Right cardiac atrium (tissue), 5 donors: Measurements from ENCODE around the gene MVB12B. TPM values are rescaled to one million over a fixed set of nuclear protein-coding genes. Genes with fewer than 3 reads are reported as not detected.

Experiments
- ATAC-seq, 2 donors: fragments of 200-7000 bp; cut with Tn5 transposase; one replicate each; pipeline versions ENCODE4 v1.8.0 to v1.9.1; 2020; ENCODE audit warnings: moderate library complexity in 2 of 2, mild to moderate bottlenecking in 1 of 2
- DNase-seq, 3 donors: peaks; one replicate each; pipeline ENCODE4 v3.0.0-alpha.2; 2020
- H3K27ac ChIP-seq: one replicate; pipeline ENCODE4 v1.5.1; 2013; ENCODE audit warnings: mild to moderate bottlenecking, low read length, control low read depth, moderate library complexity
- H3K27me3 ChIP-seq: one replicate; pipeline ENCODE4 v1.6.1; 2013; ENCODE audit not compliant: control insufficient read depth, insufficient read depth
- H3K4me1 ChIP-seq: one replicate; pipeline ENCODE4 v1.6.1; 2013; ENCODE audit warnings: low read length; ENCODE audit not compliant: control insufficient read depth, insufficient read depth
- H3K4me3 ChIP-seq: one replicate; pipeline ENCODE4 v1.5.1; 2013; ENCODE audit warnings: low read length, control low read depth
- H3K9me3 ChIP-seq: one replicate; pipeline ENCODE4 v1.6.1; 2013; ENCODE audit warnings: low read length; ENCODE audit not compliant: control insufficient read depth
- WGBS: extraction: QIAGEN DNeasy Blood & Tissue Kit; methylation state at CpG from one replicate; pipeline ENCODE4 v1.1.7; 2013; 5-methylcytosine and 5-hydroxymethylcytosine counted together
- intact Hi-C, 4 donors: fragments of 100-400 bp; cut with DNase I; formaldehyde crosslinking; loops; one replicate each; pipeline versions ENCODE4 v1.11.0 to v1.14.0; 2022 to 2023
- polyA plus RNA-seq: library from polyadenylated mRNA; stranded (reverse); fragments of 200-250 nt; gene quantifications from one replicate; pipeline ENCODE4 v1.2.3, GENCODE V29; 2013
- total RNA-seq, 4 donors: library from RNA; stranded (reverse); fragmentation: NEBNext Ultra II Directional; extraction: Animal tissue kit (Norgen Biotek cat#: 25700); gene quantifications; one replicate each; pipeline ENCODE4 v1.2.1, GENCODE V29; 2021
- donor health status: healthy with polysubstance abuse.
- donor health status: DM: no; HTN: yes; CAD: no.
- donor health status: DM: no; HTN: no; CAD: no.
- donor health status: DM: no; HTN: yes; CAD: no; lungs with severe emphysema.
- donor health status: DM: yes; HTN: yes; CAD: no.

The MVB12B gene
- total and polyA plus RNA-seq, 5 donors = 5.8 to 12.8 (median 12.0) TPM

DNA sequence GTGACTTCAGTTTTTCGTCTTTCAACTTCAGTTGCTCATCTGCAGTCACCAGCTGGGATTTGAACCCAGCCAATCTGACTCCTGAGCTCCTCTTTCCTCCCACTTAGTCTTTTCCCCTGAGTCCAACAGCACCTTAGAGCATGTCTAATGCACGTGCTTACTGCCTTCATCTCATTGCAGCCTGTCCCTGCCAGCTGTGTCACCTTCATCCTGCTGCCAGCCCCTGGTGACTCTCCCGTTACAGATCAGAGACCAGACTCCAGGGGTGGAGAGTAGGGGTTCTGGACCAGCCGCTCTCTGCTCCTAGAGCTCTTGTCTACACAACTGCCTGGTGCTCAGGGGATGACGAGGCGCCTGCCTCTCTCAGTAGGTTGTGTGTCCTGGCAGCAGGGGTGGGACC lies 154.2 kb downstream of the MVB12B start:
- Histone ChIP-seq H3K27me3 (no peaks in the 10 kb centered on the region), H3K4me3 (no peak overlapping the region), H3K27ac (no peak overlapping the region), H3K9me3 (no peaks in the 10 kb centered on the region), H3K4me1 (no peaks in the 10 kb centered on the region)
- 80% methylated on average over 6 of the region's 6 CpGs for WGBS
- ATAC-seq (no peak), DNase-seq (no peak)
- intact Hi-C loops = no loop called here

DNA sequence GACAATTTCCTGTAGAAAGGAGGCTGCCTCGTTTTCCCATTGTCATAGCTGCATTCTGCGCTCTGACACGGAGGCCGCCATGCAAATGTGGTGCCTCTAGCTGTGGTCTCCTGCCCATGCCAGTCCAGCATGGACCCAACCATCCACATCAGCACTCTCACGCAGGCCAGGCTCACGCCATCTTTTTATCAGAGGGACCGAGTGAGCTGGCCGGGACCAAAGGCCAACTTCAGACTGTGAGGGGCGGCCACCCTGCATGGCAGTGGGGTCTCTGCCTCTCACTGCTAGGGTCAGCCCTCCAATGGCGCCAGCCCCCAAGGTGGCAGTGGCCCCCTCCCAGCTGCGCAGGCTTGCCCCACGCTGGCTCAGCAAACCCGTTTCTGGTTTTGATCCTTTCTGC lies 155.2 kb downstream of the MVB12B start:
- ATAC-seq (peak in 1 of 2 donors; percentile 12), DNase-seq (no peak)
- Histone ChIP-seq H3K9me3 (no peaks in the 10 kb centered on the region), H3K27me3 (no peaks in the 10 kb centered on the region), H3K4me1 (no peaks in the 10 kb centered on the region), H3K4me3 (no peak overlapping the region), H3K27ac (no peak overlapping the region)
- WGBS = 89% methylated on average over 13 of the region's 13 CpGs
- intact Hi-C loops = no loop called here

GRCh38 chr9:126482361-126483044 lies 155.9 kb downstream of the MVB12B start:
- peak; percentile 74 to 92 (median 91) for DNase-seq
- no peak overlapping the region for H3K27ac ChIP-seq
- H3K4me3 ChIP-seq = no peak overlapping the region

DNA sequence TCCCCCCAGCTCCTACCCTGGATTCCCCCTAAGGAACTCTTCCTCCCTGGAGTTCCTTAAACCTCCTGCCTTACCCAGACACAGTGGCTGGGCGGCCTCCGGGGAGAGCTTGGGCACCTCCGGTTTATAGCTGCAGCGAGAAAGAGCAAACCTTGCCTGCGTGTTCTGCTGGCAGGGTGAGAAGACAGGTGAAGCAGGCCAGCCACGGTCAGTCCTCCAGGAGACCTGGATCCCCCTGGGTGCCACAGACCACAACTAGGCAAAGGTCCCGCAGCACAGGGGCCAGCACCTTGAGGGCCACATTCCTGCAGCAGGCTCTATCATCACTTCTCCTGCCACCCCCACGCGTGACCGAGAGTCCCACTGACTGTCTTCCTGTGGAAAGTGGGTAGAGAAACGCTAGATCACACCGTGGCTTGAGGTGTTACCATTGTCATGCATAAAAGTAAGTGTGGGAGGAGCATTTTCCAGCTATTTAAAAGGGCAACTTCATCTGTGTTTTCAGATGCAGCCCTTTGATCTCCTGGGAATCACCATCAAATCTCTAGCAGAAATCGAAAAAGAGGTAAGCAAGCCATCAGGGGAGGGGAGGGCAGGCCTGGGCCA lies 156.9 kb downstream of the MVB12B start:
- DNase-seq (no peak), ATAC-seq (no peak)
- intact Hi-C loops = no loop called here
- Histone ChIP-seq H3K4me1 (no peaks in the 10 kb centered on the region), H3K27ac (no peak overlapping the region), H3K27me3 (no peaks in the 10 kb centered on the region), H3K9me3 (no peaks in the 10 kb centered on the region), H3K4me3 (no peak overlapping the region)
- 93% methylated on average over 13 of the region's 13 CpGs for WGBS

More at GRCh38 chr9:126482361-126483044, 155.9 kb downstream of the MVB12B start:
- Histone ChIP-seq H3K27me3 (no peaks in the 10 kb centered on the region), H3K4me1 (no peaks in the 10 kb centered on the region), H3K9me3 (no peaks in the 10 kb centered on the region)
- 61% methylated on average over 45 of the region's 45 CpGs for WGBS
- ATAC-seq = peak; percentile 80
- intact Hi-C loops = no loop called here

GRCh38 chr9:126485662-126486061 lies 159.0 kb downstream of the MVB12B start:
- WGBS = 94% methylated on average over 6 of the region's 6 CpGs
- no peak overlapping the region for H3K27ac ChIP-seq
- intact Hi-C loops = no loop called here
- H3K4me1 ChIP-seq = no peaks in the 10 kb centered on the region
- H3K4me3 ChIP-seq = no peak overlapping the region
- no peaks in the 10 kb centered on the region for H3K9me3 ChIP-seq
- no peak for DNase-seq
- H3K27me3 ChIP-seq = no peaks in the 10 kb centered on the region
- no peak for ATAC-seq

- H3K4me1 ChIP-seq = no peaks in the 10 kb centered on the region
- intact Hi-C loops = no loop called here
These were observed 159.6 kb downstream of the MVB12B start for GRCh38 chr9:126486276-126486675.

DNA sequence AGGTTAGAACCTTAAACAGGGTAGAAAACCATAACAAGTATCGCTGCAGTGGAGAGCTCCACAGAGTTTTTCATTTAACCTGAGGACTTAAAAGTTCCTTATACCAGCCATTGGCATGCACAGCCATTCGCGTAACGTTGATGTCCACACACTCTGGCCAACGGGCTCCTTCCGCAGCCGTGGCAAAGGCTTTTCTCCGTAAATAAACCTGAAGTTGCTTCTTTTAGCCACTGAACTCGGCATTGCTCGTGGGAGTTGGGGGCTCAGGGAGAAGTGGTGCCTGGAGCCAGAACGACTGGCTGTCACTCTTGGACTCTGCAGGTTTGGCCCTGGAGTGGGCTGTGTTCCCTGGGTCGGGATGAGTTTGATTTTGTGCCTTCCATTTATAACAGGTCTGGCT lies 161.2 kb downstream of the MVB12B start:
- intact Hi-C loops = no loop called here
- H3K27me3 ChIP-seq = no peaks in the 10 kb centered on the region
- no peaks in the 10 kb centered on the region for H3K9me3 ChIP-seq
- no peak for DNase-seq
- H3K4me3 ChIP-seq = no peak overlapping the region
- no peak overlapping the region for H3K27ac ChIP-seq
- H3K4me1 ChIP-seq = no peaks in the 10 kb centered on the region
- WGBS = 73% methylated on average over 12 of the region's 12 CpGs
- ATAC-seq = no peak

More at GRCh38 chr9:126486276-126486675, 159.6 kb downstream of the MVB12B start:
- H3K9me3 ChIP-seq = no peaks in the 10 kb centered on the region
- DNase-seq (no peak), ATAC-seq (no peak)
- H3K27ac ChIP-seq = no peak overlapping the region
- 88% methylated on average over 11 of the region's 11 CpGs for WGBS
- H3K4me3 ChIP-seq = no peak overlapping the region
- H3K27me3 ChIP-seq = no peaks in the 10 kb centered on the region

DNA sequence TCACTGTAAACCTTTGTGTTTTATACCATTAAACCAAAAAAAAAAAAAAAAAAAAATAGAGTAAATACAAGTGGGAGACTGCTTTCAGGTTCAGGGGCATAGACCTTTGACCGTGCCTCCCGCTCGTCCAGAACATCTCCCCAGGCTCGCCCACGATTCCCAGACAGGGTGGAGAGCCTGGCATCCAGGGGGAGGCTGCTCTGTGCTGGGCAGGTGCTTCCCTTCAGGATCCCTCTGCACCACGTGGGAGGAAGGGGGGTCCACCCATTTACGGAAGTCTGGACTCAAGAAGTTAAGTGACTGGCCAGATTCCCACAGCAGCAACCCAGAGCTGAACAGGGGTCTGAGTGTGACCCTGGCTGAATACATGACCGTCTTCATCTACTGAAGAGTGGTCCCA lies 161.7 kb downstream of the MVB12B start:
- ATAC-seq (peak in 1 of 2 donors; percentile 53), DNase-seq (no peak)
- no peak overlapping the region for H3K4me3 ChIP-seq
- 52% methylated on average over 8 of the region's 8 CpGs for WGBS
- intact Hi-C loops = no loop called here
- H3K27ac ChIP-seq = no peak overlapping the region
- H3K4me1 ChIP-seq = no peaks in the 10 kb centered on the region
- no peaks in the 10 kb centered on the region for H3K9me3 ChIP-seq
- H3K27me3 ChIP-seq = no peaks in the 10 kb centered on the region

DNA sequence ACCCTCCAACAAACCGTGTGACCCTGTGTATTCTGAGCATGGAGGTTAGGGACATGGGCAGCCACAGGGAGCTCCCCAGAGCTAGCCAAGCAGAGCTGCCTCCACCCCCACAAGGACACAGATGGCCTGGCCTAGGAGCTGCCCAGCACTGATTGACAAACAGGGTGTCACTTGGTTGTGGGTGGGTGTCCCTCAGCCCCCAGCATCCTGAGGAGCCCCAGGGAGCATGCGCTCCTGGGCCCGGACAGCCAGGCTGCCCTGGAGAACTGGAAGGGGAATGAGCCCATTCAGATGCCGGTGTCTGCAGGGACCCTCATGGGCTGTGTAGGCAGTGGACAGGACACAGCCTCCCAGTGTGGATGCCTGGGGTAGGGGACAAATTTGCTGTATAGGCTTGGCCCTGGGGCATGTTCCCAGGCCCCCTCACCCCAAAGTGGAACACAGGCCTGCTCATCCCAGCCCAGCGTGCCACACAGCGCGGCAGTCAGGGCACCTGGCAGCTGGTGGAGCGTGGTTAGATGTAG lies 162.3 kb downstream of the MVB12B start:
- intact Hi-C loops = no loop called here
- H3K9me3 ChIP-seq = no peaks in the 10 kb centered on the region
- H3K27ac ChIP-seq = no peak overlapping the region
- 88% methylated on average over 8 of the region's 8 CpGs for WGBS
- peak in 1 of 3 donors; percentile 18 for DNase-seq
- no peaks in the 10 kb centered on the region for H3K27me3 ChIP-seq
- peak in 1 of 2 donors; percentile 37 for ATAC-seq
- H3K4me1 ChIP-seq = no peaks in the 10 kb centered on the region
- H3K4me3 ChIP-seq = no peak overlapping the region

DNA sequence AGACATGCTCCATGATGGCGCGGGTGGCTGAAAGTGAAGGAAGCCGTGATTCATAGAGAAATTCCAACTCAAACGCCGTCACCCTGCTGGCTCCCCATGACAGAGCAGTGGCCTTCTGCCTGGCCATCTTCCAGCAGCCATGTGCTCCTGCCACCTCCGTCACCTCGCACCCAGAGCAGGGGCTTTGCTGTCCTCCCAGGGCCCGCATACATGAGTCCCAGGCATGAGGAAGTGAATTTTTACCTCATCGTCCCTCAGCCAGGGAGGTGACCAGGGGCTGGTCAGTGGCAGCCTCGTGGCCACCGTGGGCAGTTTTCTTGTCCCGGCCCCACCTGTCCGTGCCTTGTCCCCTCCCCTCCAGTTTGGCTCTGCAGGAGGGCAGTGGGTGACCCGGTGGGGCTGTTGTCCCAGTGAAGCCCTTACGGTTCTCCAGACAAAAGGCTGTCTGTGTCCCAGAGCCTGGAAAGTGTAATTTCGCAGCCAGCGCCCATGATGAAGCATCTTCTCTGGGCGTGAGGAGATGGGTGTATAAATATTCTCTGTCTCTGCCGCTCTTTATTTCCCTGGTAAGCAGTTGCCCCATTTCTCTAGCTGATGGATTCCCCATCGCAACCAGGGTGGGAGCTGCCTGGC lies 163.1 kb downstream of the MVB12B start:
- Histone ChIP-seq H3K4me3 (no peak overlapping the region), H3K9me3 (no peaks in the 10 kb centered on the region), H3K27me3 (no peaks in the 10 kb centered on the region), H3K27ac (no peak overlapping the region), H3K4me1 (no peaks in the 10 kb centered on the region)
- intact Hi-C loops = loop anchor here in 3 of 4 donors (5.0 to 10.0 kb wide), 5 partner anchors 75 to 855 kb away; no protein-coding TSS in a partner anchor
- no peak for ATAC-seq
- no peak for DNase-seq
- 87% methylated on average over 20 of the region's 20 CpGs for WGBS

- 67% methylated on average over 19 of the region's 19 CpGs for WGBS
- ATAC-seq = no peak
- H3K9me3 ChIP-seq = no peaks in the 10 kb centered on the region
These were observed 163.6 kb downstream of the MVB12B start for GRCh38 chr9:126490214-126490631.

More at GRCh38 chr9:126490214-126490631, 163.6 kb downstream of the MVB12B start:
- Histone ChIP-seq H3K4me1 (no peaks in the 10 kb centered on the region), H3K4me3 (no peak overlapping the region), H3K27me3 (no peaks in the 10 kb centered on the region), H3K27ac (no peak overlapping the region)
- intact Hi-C loops = loop anchor here in 3 of 4 donors (5.0 to 10.0 kb wide), 5 partner anchors 75 to 855 kb away; no protein-coding TSS in a partner anchor
- peak in 1 of 3 donors; percentile 62 for DNase-seq
